HG02943 (cell line): ENCODE results near the gene SORBS2.

Experiments
- ATAC-seq: cut with Tn5 transposase; IDR thresholded peaks from one replicate; pipeline ENCODE4 v1.9.1; 2021; ENCODE audit warnings: mild to moderate bottlenecking, low read depth, moderate library complexity; ENCODE audit not compliant: unreplicated experiment

SORBS2 gene

GRCh38 chr4:185654965-185655554 lies 156.9 kb downstream of the SORBS2 start:
- no peak for ATAC-seq

GRCh38 chr4:185654311-185654710 lies 157.7 kb downstream of the SORBS2 start:
- ATAC-seq: no peak

- no peak for ATAC-seq
Observed at GRCh38 chr4:185651851-185652250, 160.1 kb downstream of the SORBS2 start.

- no peak for ATAC-seq
Observed at GRCh38 chr4:185651137-185651677, 160.8 kb downstream of the SORBS2 start.

GRCh38 chr4:185648631-185649030 lies 163.4 kb downstream of the SORBS2 start:
- no peak for ATAC-seq

- no peak for ATAC-seq
Observed at GRCh38 chr4:185645403-185645802, 166.6 kb downstream of the SORBS2 start.

GRCh38 chr4:185644408-185644807 lies 167.6 kb downstream of the SORBS2 start:
- ATAC-seq: no peak

GRCh38 chr4:185642907-185643306 lies 169.1 kb downstream of the SORBS2 start:
- no peak for ATAC-seq

- no peak for ATAC-seq
Observed at GRCh38 chr4:185640811-185641675, 171.0 kb downstream of the SORBS2 start.

GRCh38 chr4:185638548-185639301 lies 173.3 kb downstream of the SORBS2 start:
- ATAC-seq: no peak

GRCh38 chr4:185638093-185638492 lies 173.9 kb downstream of the SORBS2 start:
- no peak for ATAC-seq

GRCh38 chr4:185637163-185637875 lies 174.7 kb downstream of the SORBS2 start:
- no peak for ATAC-seq

- ATAC-seq: no peak
Observed at GRCh38 chr4:185634066-185634652, 177.8 kb downstream of the SORBS2 start.

- ATAC-seq: no peak
Observed at GRCh38 chr4:185626798-185627197, 185.2 kb downstream of the SORBS2 start.

- no peak for ATAC-seq
Observed at GRCh38 chr4:185625503-185625902, 186.5 kb downstream of the SORBS2 start.

GRCh38 chr4:185624259-185624589 lies 187.8 kb downstream of the SORBS2 start:
- no peak for ATAC-seq

- ATAC-seq: no peak
Observed at GRCh38 chr4:185623444-185624258, 188.3 kb downstream of the SORBS2 start.

- ATAC-seq: no peak
Observed at GRCh38 chr4:185608185-185608584, 203.8 kb downstream of the SORBS2 start.

- no peak for ATAC-seq
Observed at GRCh38 chr4:185602397-185602796, 209.6 kb downstream of the SORBS2 start.
